Measurements from ENCODE around the gene CCDC63.

Gene CCDC63

GRCh38 chr12:110903511-110903910 lies 56.7 kb downstream of the CCDC63 start:
- no peak for TF ChIP-seq CTCF (conservative IDR thresholded peaks at IDR 0.05)
- H3K27ac ChIP-seq: no peak overlapping the region

GRCh38 chr12:110906083-110906482 lies 59.3 kb downstream of the CCDC63 start:
- peak; percentile 39 for TF ChIP-seq CTCF (conservative IDR thresholded peaks at IDR 0.05)
- H3K27ac ChIP-seq: no peak overlapping the region

- no peak for TF ChIP-seq CTCF (conservative IDR thresholded peaks at IDR 0.05)
- H3K27ac ChIP-seq: no peak overlapping the region
These were observed 59.7 kb downstream of the CCDC63 start for GRCh38 chr12:110906516-110906915.

GRCh38 chr12:110906985-110907384 lies 60.2 kb downstream of the CCDC63 start:
- no peak overlapping the region for H3K27ac ChIP-seq
- no peak for TF ChIP-seq CTCF (conservative IDR thresholded peaks at IDR 0.05)

- TF ChIP-seq CTCF (conservative IDR thresholded peaks at IDR 0.05): no peak
- H3K27ac ChIP-seq: no peak overlapping the region
These were observed 60.8 kb downstream of the CCDC63 start for GRCh38 chr12:110907583-110907982.

- H3K27ac ChIP-seq: no peak overlapping the region
- no peak for TF ChIP-seq CTCF (conservative IDR thresholded peaks at IDR 0.05)
These were observed 61.8 kb downstream of the CCDC63 start for GRCh38 chr12:110908377-110909152.

- H3K27ac ChIP-seq: no peak overlapping the region
- TF ChIP-seq CTCF (conservative IDR thresholded peaks at IDR 0.05): no peak
These were observed 65.5 kb downstream of the CCDC63 start for GRCh38 chr12:110912263-110912662.

Data from VCaP (cell line).